Smooth muscle cell (in vitro differentiated cells): ENCODE measurements around the gene ANKFN1. TPM values are rescaled to one million over a fixed set of nuclear protein-coding genes. Genes with fewer than 3 reads are reported as not detected.
A peak's percentile ranks its signal among the peaks of the same experiment; 100 is the strongest.

ENCODE experiments used
- DNase-seq: peaks from one replicate; lab custom pipeline; 2025; ENCODE audit not compliant: unreplicated experiment; lab: John Stamatoyannopoulos, UW
- H2AFZ ChIP-seq: fragments of 200-600 bp; sonication (generic); 2 replicates; pipeline ENCODE4 v1.6.0; 2016; ENCODE audit warnings: antibody characterized with exemption, low read depth, mild to moderate bottlenecking
- H3F3A ChIP-seq: fragments of 200-600 bp; sonication (generic); 2 replicates; pipeline ENCODE4 v1.6.0; 2017; ENCODE audit warnings: antibody characterized with exemption, low read depth
- H3K27ac ChIP-seq: fragments of 200-600 bp; sonication (generic); 2 replicates; pipeline ENCODE4 v1.5.1; 2016; ENCODE audit warnings: low read depth, mild to moderate bottlenecking
- H3K27me3 ChIP-seq: fragments of 200-600 bp; sonication (generic); 2 replicates; pipeline ENCODE4 v1.6.1; 2016; ENCODE audit warnings: low read depth, mild to moderate bottlenecking
- H3K36me3 ChIP-seq: fragments of 200-600 bp; sonication (generic); 2 replicates; pipeline ENCODE4 v1.5.1; 2016; ENCODE audit warnings: low read depth
- H3K4me1 ChIP-seq: fragments of 200-600 bp; sonication (generic); 2 replicates; pipeline ENCODE4 v1.5.1; 2016; ENCODE audit warnings: low read depth
- H3K4me2 ChIP-seq: fragments of 200-600 bp; sonication (generic); 2 replicates; pipeline ENCODE4 v1.6.0; 2016; ENCODE audit warnings: mild to moderate bottlenecking
- H3K4me3 ChIP-seq: fragments of 200-600 bp; sonication (generic); 2 replicates; pipeline ENCODE4 v1.5.1; 2016; ENCODE audit warnings: mild to moderate bottlenecking
- H3K79me2 ChIP-seq: fragments of 200-600 bp; sonication (generic); 2 replicates; pipeline ENCODE4 v1.6.0; 2016; ENCODE audit warnings: low read depth, mild to moderate bottlenecking
- H3K9ac ChIP-seq: fragments of 200-600 bp; sonication (generic); 2 replicates; pipeline ENCODE4 v1.6.0; 2016; ENCODE audit warnings: low read depth
- H3K9me3 ChIP-seq: fragments of 200-600 bp; sonication (generic); replicated peaks from 2 replicates; pipeline ENCODE4 v1.5.1; 2016; ENCODE audit warnings: low read depth
- H4K20me1 ChIP-seq: fragments of 200-600 bp; sonication (generic); 2 replicates; pipeline ENCODE4 v1.6.0; 2016; ENCODE audit warnings: low read depth
- WGBS: methylation state at CpG from one replicate; pipeline ENCODE4 v1.1.7; 2016; ENCODE audit warnings: low lambda C conversion rate; 5-methylcytosine and 5-hydroxymethylcytosine counted together
- polyA plus RNA-seq: library from polyadenylated mRNA; unstranded; fragments of >200 nt; fragmentation: Nextera tagmentation; extraction: Ambion mirVana; gene quantifications from 2 replicates; pipeline ENCODE4 v1.2.1, GENCODE V29; 2016
- total RNA-seq: library from RNA; depleted of rRNA; stranded (reverse); fragments of >200 nt; gene quantifications from 2 replicates; pipeline ENCODE4 v1.2.3, GENCODE V29; 2014
- TF ChIP-seq, protein P1 (sequence below): fragments of 200-600 bp; sonication (generic); IDR thresholded peaks from 2 replicates; pipeline ENCODE4 v1.5.1; 2017; ENCODE audit warnings: borderline replicate concordance, mild to moderate bottlenecking, antibody characterized with exemption; ENCODE audit not compliant: insufficient read depth, poor library complexity, severe bottlenecking

The ANKFN1 gene
- total and polyA plus RNA-seq, 2 experiments from 2014 or later, result 0.24 to 0.45 TPM

DNA sequence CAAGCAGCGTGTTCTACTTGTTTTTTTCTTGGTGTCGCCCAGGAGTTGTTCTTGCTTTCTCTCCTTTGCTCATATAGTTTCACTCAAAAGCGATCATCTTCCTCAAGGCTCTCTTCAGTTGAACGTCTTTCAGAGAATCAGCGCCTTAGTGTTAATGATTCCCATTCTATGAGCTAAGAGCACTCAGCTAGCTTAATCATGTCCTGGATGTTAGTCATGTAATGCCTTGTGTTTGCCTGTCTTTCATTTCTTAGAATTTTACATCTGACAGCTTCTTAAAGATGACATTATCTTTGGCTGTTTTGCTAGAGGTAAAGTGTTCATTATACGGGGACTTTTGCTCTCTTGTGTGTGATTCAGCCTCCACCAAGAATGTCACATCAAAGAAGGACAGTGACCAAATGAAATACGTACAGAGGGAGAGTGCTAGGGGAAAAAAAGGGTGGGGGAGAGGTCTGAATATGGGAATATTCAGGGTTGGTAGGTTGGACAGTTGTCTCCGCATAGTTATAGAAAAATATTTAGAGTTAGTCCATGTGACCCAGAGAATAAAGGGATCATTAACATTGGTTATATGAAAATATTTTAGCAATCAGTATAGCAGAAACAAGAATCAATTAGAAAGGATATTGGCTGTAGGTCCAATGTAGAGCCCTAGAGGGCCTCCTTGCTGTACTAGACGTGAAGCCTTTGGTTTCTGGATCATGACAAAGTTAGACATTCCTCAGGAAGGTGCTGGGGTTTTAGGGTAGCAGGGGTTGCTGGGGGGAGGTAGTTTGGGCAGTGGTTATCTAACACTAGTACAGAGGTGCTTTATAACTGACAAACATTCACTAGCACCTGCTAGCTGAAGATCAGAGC, 31.9 kb upstream of the ANKFN1 start:
- H2AFZ ChIP-seq, result no peak overlapping the region
- H4K20me1 ChIP-seq, result no peaks in the 10 kb centered on the region
- H3F3A ChIP-seq, result no peaks in the 10 kb centered on the region
- TF ChIP-seq, protein P1, sequence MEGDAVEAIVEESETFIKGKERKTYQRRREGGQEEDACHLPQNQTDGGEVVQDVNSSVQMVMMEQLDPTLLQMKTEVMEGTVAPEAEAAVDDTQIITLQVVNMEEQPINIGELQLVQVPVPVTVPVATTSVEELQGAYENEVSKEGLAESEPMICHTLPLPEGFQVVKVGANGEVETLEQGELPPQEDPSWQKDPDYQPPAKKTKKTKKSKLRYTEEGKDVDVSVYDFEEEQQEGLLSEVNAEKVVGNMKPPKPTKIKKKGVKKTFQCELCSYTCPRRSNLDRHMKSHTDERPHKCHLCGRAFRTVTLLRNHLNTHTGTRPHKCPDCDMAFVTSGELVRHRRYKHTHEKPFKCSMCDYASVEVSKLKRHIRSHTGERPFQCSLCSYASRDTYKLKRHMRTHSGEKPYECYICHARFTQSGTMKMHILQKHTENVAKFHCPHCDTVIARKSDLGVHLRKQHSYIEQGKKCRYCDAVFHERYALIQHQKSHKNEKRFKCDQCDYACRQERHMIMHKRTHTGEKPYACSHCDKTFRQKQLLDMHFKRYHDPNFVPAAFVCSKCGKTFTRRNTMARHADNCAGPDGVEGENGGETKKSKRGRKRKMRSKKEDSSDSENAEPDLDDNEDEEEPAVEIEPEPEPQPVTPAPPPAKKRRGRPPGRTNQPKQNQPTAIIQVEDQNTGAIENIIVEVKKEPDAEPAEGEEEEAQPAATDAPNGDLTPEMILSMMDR, result no peak
- 71% methylated on average over 9 of the region's 9 CpGs for WGBS
- no peaks in the 10 kb centered on the region for H3K27me3 ChIP-seq
- H3K27ac ChIP-seq, result no peak overlapping the region
- no peaks in the 10 kb centered on the region for H3K79me2 ChIP-seq
- no peaks in the 10 kb centered on the region for H3K4me1 ChIP-seq
- no peak overlapping the region for H3K4me3 ChIP-seq
- no peak overlapping the region for H3K9ac ChIP-seq
- H3K9me3 ChIP-seq, result no peaks in the 10 kb centered on the region
- H3K4me2 ChIP-seq, result no peak overlapping the region
- H3K36me3 ChIP-seq, result no peaks in the 10 kb centered on the region
- no peak for DNase-seq

DNA sequence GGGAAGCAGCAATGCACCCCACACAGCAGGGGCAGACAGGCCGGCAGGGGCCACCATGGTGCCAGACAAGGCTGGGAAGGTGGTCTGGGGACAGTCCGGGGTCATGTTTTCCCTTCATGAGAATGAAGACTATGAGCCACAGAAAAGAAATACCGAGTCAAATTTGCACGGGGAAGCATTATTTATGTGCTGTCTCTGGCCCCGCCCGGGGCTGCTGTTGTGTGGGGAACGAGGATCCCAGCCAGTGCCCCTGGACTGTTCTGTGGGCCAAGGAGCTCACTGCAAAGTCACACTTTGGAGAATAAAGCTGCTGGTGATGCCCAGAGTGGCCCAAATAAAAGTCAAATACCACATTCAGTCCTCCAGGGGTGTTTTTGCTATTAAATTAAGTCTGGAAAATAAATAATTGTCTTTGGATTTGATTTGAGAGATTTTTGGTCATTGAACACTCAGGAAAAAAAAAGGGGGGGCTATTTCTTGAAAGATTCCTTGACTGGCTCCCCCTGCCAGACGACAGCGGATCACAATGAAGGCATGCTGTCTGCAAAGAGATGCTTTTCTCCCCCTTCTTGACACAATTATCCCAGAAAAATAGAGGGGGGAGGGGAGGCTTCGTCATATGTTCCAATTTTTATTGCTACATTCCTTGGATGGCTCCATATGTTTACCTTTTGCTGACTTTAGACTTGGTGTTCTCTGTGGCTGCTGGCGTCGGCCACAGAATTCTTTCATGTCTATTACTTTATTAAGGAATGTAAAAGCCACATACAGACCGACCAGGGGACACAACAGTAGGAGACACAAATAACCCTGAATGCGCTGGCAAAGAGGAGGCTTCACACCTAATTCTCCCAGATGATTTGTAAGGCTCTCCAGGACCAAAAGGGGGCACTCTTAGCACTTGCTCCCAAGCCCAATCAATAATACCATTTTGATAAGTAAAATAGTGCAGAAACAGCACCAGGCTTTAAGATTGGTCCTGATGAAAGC, 27.1 kb upstream of the ANKFN1 start:
- Histone ChIP-seq H4K20me1 (no peaks in the 10 kb centered on the region), H3K9ac (no peak overlapping the region), H3K27me3 (no peaks in the 10 kb centered on the region), H2AFZ (no peak overlapping the region), H3K36me3 (no peaks in the 10 kb centered on the region), H3K9me3 (no peaks in the 10 kb centered on the region), H3K4me1 (peaks cover 8% of the 10 kb centered on the region), H3K79me2 (no peaks in the 10 kb centered on the region), H3F3A (no peaks in the 10 kb centered on the region), H3K4me3 (no peak overlapping the region), H3K4me2 (no peak overlapping the region), H3K27ac (no peak overlapping the region)
- no peak for DNase-seq
- TF ChIP-seq, protein P1, result peak; percentile 55
- WGBS, result 63% methylated on average over 14 of the region's 14 CpGs

DNA sequence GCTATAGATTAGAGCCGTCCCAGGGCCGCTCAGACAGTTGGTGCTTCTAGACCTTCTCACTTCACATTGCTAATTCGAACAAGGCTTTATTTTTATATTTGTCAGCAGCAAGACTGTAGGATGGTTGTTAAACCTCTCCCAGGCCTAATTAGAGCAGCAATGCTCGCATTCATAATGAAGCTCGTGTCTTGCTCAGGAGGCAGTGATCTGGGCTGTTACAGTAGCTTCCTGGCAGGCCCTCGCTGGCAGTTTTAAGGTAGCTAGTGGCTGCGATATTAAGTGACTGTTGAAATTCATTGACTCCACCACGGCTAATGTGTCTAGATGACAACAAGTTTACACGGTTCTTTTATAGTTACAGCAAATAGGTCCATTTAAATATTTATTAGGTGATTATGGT, 23.2 kb upstream of the ANKFN1 start:
- TF ChIP-seq, protein P1, result no peak
- Histone ChIP-seq H3K9ac (no peak overlapping the region), H4K20me1 (no peaks in the 10 kb centered on the region), H3K4me1 (peaks cover 8% of the 10 kb centered on the region), H3K36me3 (no peaks in the 10 kb centered on the region), H3K9me3 (no peaks in the 10 kb centered on the region), H3K27me3 (no peaks in the 10 kb centered on the region), H3K79me2 (no peaks in the 10 kb centered on the region), H2AFZ (no peak overlapping the region), H3K4me3 (no peak overlapping the region), H3K27ac (no peak overlapping the region), H3K4me2 (no peak overlapping the region), H3F3A (no peaks in the 10 kb centered on the region)
- no peak for DNase-seq
- WGBS, result 79% methylated on average over 9 of the region's 9 CpGs
